KMS-11 (cell line): ENCODE measurements around the gene USP2.

ENCODE experiments used
- H2AFZ ChIP-seq: fragments of 200-600 bp; sonication (generic); 2 replicates; pipeline ENCODE4 v1.6.1; 2016; ENCODE audit warnings: antibody characterized with exemption, mixed run types, low read depth
- H3K27ac ChIP-seq: fragments of 200-600 bp; sonication (generic); 2 replicates; pipeline ENCODE4 v1.6.1; 2016; ENCODE audit warnings: mild to moderate bottlenecking, mixed run types
- H3K27me3 ChIP-seq: fragments of 200-600 bp; sonication (generic); 2 replicates; pipeline ENCODE4 v1.6.1; 2017; ENCODE audit warnings: mild to moderate bottlenecking, low read depth, mixed run types, moderate library complexity; ENCODE audit not compliant: insufficient read depth
- H3K36me3 ChIP-seq: fragments of 200-600 bp; sonication (generic); 2 replicates; pipeline ENCODE4 v1.6.1; 2017; ENCODE audit warnings: mild to moderate bottlenecking, mixed run types; ENCODE audit not compliant: insufficient read depth
- H3K4me1 ChIP-seq: fragments of 200-600 bp; sonication (generic); 2 replicates; pipeline ENCODE4 v1.6.1; 2016; ENCODE audit warnings: mild to moderate bottlenecking, low read depth, mixed run types; ENCODE audit not compliant: poor library complexity, severe bottlenecking
- H3K4me2 ChIP-seq: fragments of 200-600 bp; sonication (generic); 2 replicates; pipeline ENCODE4 v1.7.0; 2016; ENCODE audit warnings: mild to moderate bottlenecking, mixed run types
- H3K4me3 ChIP-seq: fragments of 200-600 bp; sonication (generic); IDR thresholded peaks from 2 replicates; pipeline ENCODE4 v1.6.1; 2017; ENCODE audit warnings: low read depth, low read length, mixed read lengths; ENCODE audit not compliant: insufficient read depth
- H3K79me2 ChIP-seq: fragments of 200-600 bp; sonication (generic); 2 replicates; pipeline ENCODE4 v1.6.1; 2016; ENCODE audit warnings: low read depth, mixed run types; ENCODE audit not compliant: insufficient read depth
- H3K9ac ChIP-seq: fragments of 200-600 bp; sonication (generic); 2 replicates; pipeline ENCODE4 v1.6.1; 2016; ENCODE audit warnings: mild to moderate bottlenecking, mixed run types
- H4K20me1 ChIP-seq: fragments of 200-600 bp; sonication (generic); 2 replicates; pipeline ENCODE4 v1.6.1; 2016; ENCODE audit warnings: mild to moderate bottlenecking, mixed run types; ENCODE audit not compliant: insufficient read depth
- CTCF ChIP-seq: fragments of 200-600 bp; sonication (generic); conservative IDR thresholded peaks from 2 replicates; pipeline ENCODE4 v1.6.1; 2017; ENCODE audit warnings: low read depth, mild to moderate bottlenecking, antibody characterized with exemption, low read length, moderate library complexity, mixed read lengths

The USP2 gene

GRCh38 chr11:119316016-119316728, 65.3 kb downstream of the USP2 start:
- Histone ChIP-seq H3K79me2 (no peaks in the 10 kb centered on the region), H3K4me3 (no peak overlapping the region), H3K4me2 (peak overlapping the region; percentile 76), H3K9ac (peak overlapping the region; percentile 34; the same call in 1 of the 2 replicates), H3K27me3 (no peaks in the 10 kb centered on the region; the same call in 1 of the 2 replicates), H4K20me1 (no peaks in the 10 kb centered on the region), H3K36me3 (no peaks in the 10 kb centered on the region), H3K4me1 (peaks cover 6% of the 10 kb centered on the region), H3K27ac (no peak overlapping the region; the same call in 1 of the 2 replicates), H2AFZ (peak overlapping the region; percentile 87)
- TF ChIP-seq CTCF: no peak

- peak; percentile 24; the same call in 1 of the 2 replicates for TF ChIP-seq CTCF
- Histone ChIP-seq H3K79me2 (no peaks in the 10 kb centered on the region), H3K4me2 (peak overlapping the region; percentile 76), H3K4me1 (peaks cover 6% of the 10 kb centered on the region), H3K9ac (peak overlapping the region; percentile 34; the same call in 1 of the 2 replicates), H3K27ac (no peak overlapping the region; the same call in 1 of the 2 replicates), H3K27me3 (no peaks in the 10 kb centered on the region; the same call in 1 of the 2 replicates), H4K20me1 (no peaks in the 10 kb centered on the region), H3K4me3 (no peak overlapping the region), H3K36me3 (no peaks in the 10 kb centered on the region), H2AFZ (peak overlapping the region; percentile 87)
Measured at GRCh38 chr11:119315131-119316015, 66.1 kb downstream of the USP2 start.

GRCh38 chr11:119314726-119315125, 66.8 kb downstream of the USP2 start:
- no peak for TF ChIP-seq CTCF
- Histone ChIP-seq H3K9ac (no peak overlapping the region; the same call in 1 of the 2 replicates), H3K27ac (no peak overlapping the region), H3K27me3 (no peaks in the 10 kb centered on the region; the same call in 1 of the 2 replicates), H4K20me1 (no peaks in the 10 kb centered on the region), H3K4me2 (peak overlapping the region; percentile 76; the same call in 1 of the 2 replicates), H3K79me2 (no peaks in the 10 kb centered on the region), H3K4me1 (peaks cover 6% of the 10 kb centered on the region), H2AFZ (peak overlapping the region; percentile 87; the same call in 1 of the 2 replicates), H3K36me3 (no peaks in the 10 kb centered on the region), H3K4me3 (no peak overlapping the region)

- Histone ChIP-seq H3K4me2 (no peak overlapping the region), H3K27ac (no peak overlapping the region), H3K36me3 (no peaks in the 10 kb centered on the region), H3K4me1 (peaks cover 6% of the 10 kb centered on the region), H4K20me1 (no peaks in the 10 kb centered on the region), H3K27me3 (no peaks in the 10 kb centered on the region), H3K9ac (no peak overlapping the region), H3K79me2 (no peaks in the 10 kb centered on the region), H3K4me3 (no peak overlapping the region), H2AFZ (no peak overlapping the region)
- no peak for TF ChIP-seq CTCF
Measured at GRCh38 chr11:119310682-119311052, 70.8 kb downstream of the USP2 start.
